Measurements from ENCODE around the gene GATAD2B.
"Not testable (repeated sequence)": the region's sequence is repeated elsewhere in the genome, so short reads cannot be mapped to it uniquely, and the experiment has no call there.

The GATAD2B gene

GRCh38 chr1:153767519-153767918 lies 155.3 kb downstream of the GATAD2B start:
- no peak overlapping the region for H3K4me3 ChIP-seq (ENCODE audit: low read length in 2 of 2)
- no peak overlapping the region for H3K9ac ChIP-seq (ENCODE audit: low read length in 2 of 2)
- no peak overlapping the region for H3K27ac ChIP-seq (ENCODE audit: low read length)
- no peaks in the 10 kb centered on the region for H3K9me3 ChIP-seq (ENCODE audit: control insufficient read depth in 2 of 2, low read length in 2 of 2)
- no peaks in the 10 kb centered on the region for H3K27me3 ChIP-seq (ENCODE audit: control insufficient read depth in 1 of 2, insufficient read depth in 2 of 2, low read length in 2 of 2)
- no peaks in the 10 kb centered on the region for H3K4me1 ChIP-seq (ENCODE audit: control insufficient read depth, insufficient read depth, low read length)
- peaks cover 57 to 71% of the 10 kb centered on the region in 2 donors for H3K36me3 ChIP-seq (ENCODE audit: control insufficient read depth in 2 of 2, insufficient read depth in 2 of 2, low read length in 2 of 2)

- not testable (repeated sequence) for H3K27me3 ChIP-seq (ENCODE audit: control insufficient read depth in 1 of 2, insufficient read depth in 2 of 2, low read length in 2 of 2); H3K4me1 ChIP-seq (ENCODE audit: control insufficient read depth, insufficient read depth, low read length); H3K9ac ChIP-seq (ENCODE audit: low read length in 2 of 2); H3K4me3 ChIP-seq (ENCODE audit: low read length in 2 of 2); H3K9me3 ChIP-seq (ENCODE audit: control insufficient read depth in 2 of 2, low read length in 2 of 2); H3K27ac ChIP-seq (ENCODE audit: low read length)
- peaks cover 63 to 73% of the 10 kb centered on the region in 2 donors for H3K36me3 ChIP-seq (ENCODE audit: control insufficient read depth in 2 of 2, insufficient read depth in 2 of 2, low read length in 2 of 2)
These were observed 156.1 kb downstream of the GATAD2B start for GRCh38 chr1:153766663-153767062.

GRCh38 chr1:153764310-153764709 lies 158.5 kb downstream of the GATAD2B start:
- Histone ChIP-seq H3K27me3 (ENCODE audit: control insufficient read depth in 1 of 2, insufficient read depth in 2 of 2, low read length in 2 of 2) (no peaks in the 10 kb centered on the region), H3K9me3 (ENCODE audit: control insufficient read depth in 2 of 2, low read length in 2 of 2) (no peaks in the 10 kb centered on the region), H3K4me3 (ENCODE audit: low read length in 2 of 2) (no peak overlapping the region), H3K27ac (ENCODE audit: low read length) (no peak overlapping the region), H3K9ac (ENCODE audit: low read length in 2 of 2) (no peak overlapping the region), H3K4me1 (ENCODE audit: control insufficient read depth, insufficient read depth, low read length) (no peaks in the 10 kb centered on the region), H3K36me3 (ENCODE audit: control insufficient read depth in 2 of 2, insufficient read depth in 2 of 2, low read length in 2 of 2) (peaks cover 73 to 75% of the 10 kb centered on the region in 2 donors)

GRCh38 chr1:153763365-153764225 lies 159.2 kb downstream of the GATAD2B start:
- H3K9ac ChIP-seq (ENCODE audit: low read length in 2 of 2) = no peak overlapping the region
- H3K4me3 ChIP-seq (ENCODE audit: low read length in 2 of 2) = no peak overlapping the region
- no peaks in the 10 kb centered on the region for H3K27me3 ChIP-seq (ENCODE audit: control insufficient read depth in 1 of 2, insufficient read depth in 2 of 2, low read length in 2 of 2)
- no peak overlapping the region for H3K27ac ChIP-seq (ENCODE audit: low read length)
- no peaks in the 10 kb centered on the region for H3K4me1 ChIP-seq (ENCODE audit: control insufficient read depth, insufficient read depth, low read length)
- H3K36me3 ChIP-seq (ENCODE audit: control insufficient read depth in 2 of 2, insufficient read depth in 2 of 2, low read length in 2 of 2) = peaks cover 71 to 74% of the 10 kb centered on the region in 2 donors
- no peaks in the 10 kb centered on the region for H3K9me3 ChIP-seq (ENCODE audit: control insufficient read depth in 2 of 2, low read length in 2 of 2)

GRCh38 chr1:153760440-153760839 lies 162.3 kb downstream of the GATAD2B start:
- Histone ChIP-seq H3K36me3 (ENCODE audit: control insufficient read depth in 2 of 2, insufficient read depth in 2 of 2, low read length in 2 of 2) (peaks cover 63 to 72% of the 10 kb centered on the region in 2 donors), H3K9me3 (ENCODE audit: control insufficient read depth in 2 of 2, low read length in 2 of 2) (no peaks in the 10 kb centered on the region), H3K27ac (ENCODE audit: low read length) (no peak overlapping the region), H3K4me1 (ENCODE audit: control insufficient read depth, insufficient read depth, low read length) (no peaks in the 10 kb centered on the region), H3K9ac (ENCODE audit: low read length in 2 of 2) (no peak overlapping the region), H3K4me3 (ENCODE audit: low read length in 2 of 2) (no peak overlapping the region), H3K27me3 (ENCODE audit: control insufficient read depth in 1 of 2, insufficient read depth in 2 of 2, low read length in 2 of 2) (no peaks in the 10 kb centered on the region)

All from stomach smooth muscle (tissue), 2 donors.